Suppressor macrophage (primary cell): ENCODE results near the gene MAPK4.
A peak's percentile ranks its signal among the peaks of the same experiment; 100 is the strongest.
"Not testable (repeated sequence)": the region's sequence is repeated elsewhere in the genome, so short reads cannot be mapped to it uniquely, and the experiment has no call there.

Experiments used
- DNase-seq, 4 experiments: peaks; one replicate each; pipeline ENCODE4 v3.0.0-alpha.2; 2020 to 2022

The MAPK4 gene

GRCh38 chr18:50687491-50687890, 127.6 kb downstream of the MAPK4 start:
- DNase-seq, result no peak

DNA sequence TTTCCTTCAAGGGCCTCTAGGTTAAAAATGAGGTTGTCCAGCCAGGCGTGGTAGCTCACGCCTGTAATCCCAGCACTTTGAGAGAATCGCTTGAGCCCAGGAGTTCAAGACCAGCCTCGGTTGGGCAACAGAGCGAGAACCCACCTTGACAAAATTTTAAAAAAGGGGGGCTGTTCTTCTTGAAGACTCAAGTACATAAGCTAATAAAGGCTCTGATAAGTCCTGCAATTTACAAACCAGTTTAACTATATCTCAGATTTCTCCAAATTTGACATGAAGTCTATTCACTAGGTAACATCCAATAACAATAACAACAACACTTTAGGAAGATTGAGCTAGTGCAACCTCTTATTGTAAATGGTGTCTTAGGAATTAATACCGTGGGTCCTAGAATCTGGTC, 129.7 kb downstream of the MAPK4 start:
- no peak for DNase-seq

DNA sequence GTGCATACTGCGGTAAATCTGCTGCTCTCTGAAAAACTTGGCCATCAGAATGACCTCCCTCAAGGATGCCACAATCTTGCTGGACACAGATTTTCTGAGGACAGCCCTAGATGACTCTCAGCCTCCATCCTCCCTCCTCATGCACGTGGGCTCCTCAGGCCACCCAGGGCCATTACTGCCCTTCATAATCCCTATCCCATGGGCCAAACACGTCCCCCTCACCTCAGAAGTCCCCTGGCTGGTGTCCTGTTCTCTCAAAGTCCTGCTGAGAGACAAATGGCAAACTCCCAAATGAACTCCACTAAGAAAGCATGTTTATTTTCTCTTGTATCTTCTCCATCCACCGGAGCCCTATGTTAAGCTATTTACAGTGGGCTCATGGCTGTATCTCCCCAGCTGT, 134.3 kb downstream of the MAPK4 start:
- no peak for DNase-seq

DNA sequence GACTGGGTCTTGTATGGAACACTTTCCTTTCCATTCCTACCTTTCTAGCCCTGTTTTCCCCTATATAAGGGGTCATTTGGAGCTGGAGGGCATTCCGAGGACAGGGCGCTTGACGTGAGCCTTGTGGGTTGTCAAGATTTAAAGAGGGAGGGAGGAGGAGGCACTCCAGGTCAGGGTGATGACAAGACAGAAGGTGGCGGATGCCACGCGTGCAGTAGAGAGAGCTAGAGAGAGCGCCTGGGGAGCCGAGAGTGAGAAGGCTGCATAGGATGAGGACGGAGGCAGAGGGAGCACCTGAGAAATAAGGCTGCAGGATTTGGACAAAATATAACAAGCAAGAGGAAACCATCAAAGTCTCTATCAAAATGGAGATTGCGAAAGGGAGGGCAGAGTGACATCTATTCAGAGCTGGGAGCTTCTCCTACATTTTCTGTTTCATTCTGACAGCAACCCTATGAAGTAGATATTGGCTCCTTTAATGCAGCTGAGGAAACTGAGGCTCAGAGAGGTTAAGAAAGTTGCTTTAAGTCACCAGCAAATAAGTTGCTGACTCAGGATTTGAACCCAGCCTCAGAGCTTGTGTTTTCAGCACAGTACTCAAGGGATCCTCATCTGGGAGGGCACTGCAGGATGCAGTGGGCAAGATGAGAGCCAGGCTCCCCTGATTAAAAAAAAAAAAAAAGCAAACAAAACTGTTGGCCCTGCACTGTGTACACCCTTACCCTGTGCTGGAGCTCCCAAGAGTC, 135.7 kb downstream of the MAPK4 start:
- DNase-seq, result no peak

DNA sequence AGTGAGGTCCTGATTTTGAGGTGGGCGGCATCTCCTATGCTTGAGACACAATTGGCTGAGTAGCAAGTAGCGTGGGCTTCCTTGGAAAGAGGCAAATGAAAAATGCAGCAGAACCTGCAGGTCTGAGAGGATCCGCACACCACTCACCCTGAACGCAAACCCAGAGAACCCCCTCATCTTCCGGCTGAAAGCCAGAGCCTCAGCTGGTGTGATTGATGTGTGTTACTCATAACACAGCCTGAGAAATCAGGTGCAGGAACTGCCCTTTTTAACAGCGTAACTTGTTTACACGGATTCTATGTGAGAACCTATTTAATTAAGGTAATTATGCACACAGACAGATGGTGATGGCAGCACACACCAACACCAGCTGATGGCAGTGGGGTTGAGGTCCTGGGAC, 136.5 kb downstream of the MAPK4 start:
- no peak for DNase-seq

- no peak for DNase-seq
These were observed 137.0 kb downstream of the MAPK4 start for GRCh38 chr18:50696929-50697328.

DNA sequence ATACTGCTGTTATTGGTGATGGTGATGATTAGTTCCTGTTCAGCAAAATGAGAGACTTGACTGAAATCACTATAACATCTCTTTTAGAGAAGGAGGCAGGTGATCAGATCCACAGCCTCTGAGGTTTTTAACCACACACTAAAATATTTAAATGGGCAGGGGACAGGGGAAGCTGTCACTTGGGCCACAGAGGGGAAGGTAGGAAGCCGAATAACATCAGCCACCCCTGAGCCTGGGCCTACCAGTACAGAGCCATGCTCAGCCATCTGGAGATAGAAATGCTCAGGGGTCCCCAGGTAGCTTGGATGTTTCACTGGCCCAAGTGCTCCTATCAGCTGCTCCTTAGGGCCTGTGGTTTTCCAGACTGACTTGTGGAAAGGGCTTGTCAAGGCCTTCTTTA, 137.6 kb downstream of the MAPK4 start:
- DNase-seq, result no peak

GRCh38 chr18:50700245-50701165, 140.6 kb downstream of the MAPK4 start:
- no peak for DNase-seq

DNA sequence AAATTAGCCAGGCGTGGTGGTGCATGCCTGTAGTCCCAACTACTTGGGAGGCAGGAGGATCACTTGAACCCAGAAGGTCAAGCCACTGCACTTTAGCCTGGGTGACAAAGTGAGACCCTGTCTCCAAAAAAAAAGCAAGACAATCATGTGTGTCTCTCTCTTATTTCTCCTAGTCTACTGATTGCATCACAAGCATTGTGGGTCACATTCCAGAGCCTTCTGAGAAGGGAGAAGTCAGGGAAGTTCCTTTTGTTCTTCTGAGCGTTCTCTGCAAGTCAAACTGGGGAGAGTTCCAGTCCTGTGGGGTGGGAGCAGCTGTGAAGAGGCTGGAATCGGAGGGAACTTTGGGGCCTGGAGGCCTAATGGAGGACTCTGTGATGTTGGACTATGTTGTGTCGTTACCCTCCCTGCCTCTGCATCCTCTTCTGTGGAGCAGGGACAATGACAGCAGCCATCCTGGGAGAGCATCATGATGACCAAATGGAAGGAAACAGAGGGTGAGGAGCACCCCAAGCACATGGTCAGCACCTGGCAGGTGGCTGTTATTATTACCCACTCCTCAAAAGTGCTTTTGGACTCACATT, 144.6 kb downstream of the MAPK4 start:
- peak in 1 of 4 experiments; percentile 5 for DNase-seq

DNA sequence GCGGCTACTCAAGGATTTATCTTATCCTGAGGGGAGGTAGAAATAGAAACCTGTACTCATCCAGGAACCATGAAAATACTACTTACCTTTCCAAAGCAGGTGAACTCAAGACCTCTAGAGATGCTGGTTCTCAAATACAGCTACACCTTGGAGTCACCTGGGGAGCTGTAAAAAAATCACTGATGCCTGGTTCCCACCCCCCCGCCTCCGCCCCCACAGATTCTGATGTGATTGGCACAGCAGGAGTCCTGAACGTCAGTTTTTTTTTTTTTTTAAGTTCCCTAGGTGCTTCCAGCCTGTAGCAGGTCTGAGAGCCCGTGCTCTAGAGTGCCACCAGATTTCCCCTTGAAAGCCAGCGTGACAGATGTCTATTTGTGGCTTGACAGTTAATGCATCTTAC, 146.3 kb downstream of the MAPK4 start:
- DNase-seq, result no peak

DNA sequence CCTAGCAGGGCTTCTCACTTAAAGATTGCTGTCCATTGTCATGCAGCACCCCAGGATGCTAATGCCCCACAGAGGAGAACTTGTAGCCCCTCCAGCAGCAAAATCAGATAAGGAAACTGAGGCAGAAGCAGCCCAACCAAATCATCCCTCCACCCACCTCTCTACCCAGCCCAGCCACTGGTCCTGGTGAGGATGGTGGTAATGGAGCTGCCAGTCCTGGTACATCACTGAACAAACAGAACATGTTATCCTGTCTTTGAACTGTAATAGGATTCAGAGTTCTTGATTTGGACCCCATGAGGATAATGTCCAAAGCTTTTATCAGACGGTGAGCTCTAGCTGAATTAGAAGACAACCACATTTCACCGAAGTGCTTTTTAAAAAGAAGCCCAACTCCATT, 146.8 kb downstream of the MAPK4 start:
- no peak for DNase-seq

DNA sequence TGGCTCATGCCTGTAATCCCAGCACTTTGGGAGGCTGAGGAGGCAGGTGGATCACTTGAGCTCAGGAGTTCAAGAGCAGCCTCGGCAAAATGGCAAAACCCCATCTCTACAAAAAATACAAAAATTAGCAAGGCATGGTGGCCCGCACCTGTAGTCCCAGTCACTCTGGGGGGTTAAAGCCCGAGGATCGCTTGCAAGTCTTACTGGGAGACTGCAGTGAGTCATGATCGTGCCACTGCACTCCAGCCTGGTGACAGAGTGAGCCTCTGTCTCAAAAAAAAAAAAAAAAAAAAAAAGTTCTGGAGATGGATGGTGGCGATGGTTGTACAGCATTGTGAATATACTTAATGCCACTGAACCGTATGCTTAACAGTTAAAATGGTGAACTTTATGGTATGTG, 147.4 kb downstream of the MAPK4 start:
- DNase-seq, result not testable (repeated sequence)

- no peak for DNase-seq
These were observed 148.1 kb downstream of the MAPK4 start for GRCh38 chr18:50707855-50708469.

- no peak for DNase-seq
These were observed 149.3 kb downstream of the MAPK4 start for GRCh38 chr18:50709193-50709592.

- DNase-seq, result no peak
These were observed 151.5 kb downstream of the MAPK4 start for GRCh38 chr18:50711386-50711785.

- no peak for DNase-seq
These were observed 156.0 kb downstream of the MAPK4 start for GRCh38 chr18:50715919-50716318.

GRCh38 chr18:50716902-50717301, 157.0 kb downstream of the MAPK4 start:
- DNase-seq, result no peak

- DNase-seq, result no peak
These were observed 157.7 kb downstream of the MAPK4 start for GRCh38 chr18:50717563-50717962.

- no peak for DNase-seq
These were observed 159.8 kb downstream of the MAPK4 start for GRCh38 chr18:50719471-50720324.

DNA sequence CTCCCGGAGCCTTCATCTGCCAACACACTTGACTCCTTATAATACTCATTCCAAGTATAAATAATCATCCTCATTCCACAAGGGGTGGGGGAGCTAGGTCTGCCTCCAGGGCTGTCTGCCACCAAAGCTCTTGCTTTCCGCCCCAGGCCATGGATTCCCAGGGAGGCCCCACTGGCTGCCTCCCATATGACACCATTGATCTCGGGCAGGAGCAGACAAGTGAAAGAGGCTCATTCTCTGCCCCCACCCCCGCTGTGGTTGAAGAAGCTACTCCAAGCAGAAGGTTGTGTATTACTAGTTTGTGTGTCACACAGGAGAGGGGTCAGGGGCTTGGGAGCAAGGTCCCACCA, 160.4 kb downstream of the MAPK4 start:
- DNase-seq, result no peak

- no peak for DNase-seq
These were observed 161.1 kb downstream of the MAPK4 start for GRCh38 chr18:50721006-50721405.

DNA sequence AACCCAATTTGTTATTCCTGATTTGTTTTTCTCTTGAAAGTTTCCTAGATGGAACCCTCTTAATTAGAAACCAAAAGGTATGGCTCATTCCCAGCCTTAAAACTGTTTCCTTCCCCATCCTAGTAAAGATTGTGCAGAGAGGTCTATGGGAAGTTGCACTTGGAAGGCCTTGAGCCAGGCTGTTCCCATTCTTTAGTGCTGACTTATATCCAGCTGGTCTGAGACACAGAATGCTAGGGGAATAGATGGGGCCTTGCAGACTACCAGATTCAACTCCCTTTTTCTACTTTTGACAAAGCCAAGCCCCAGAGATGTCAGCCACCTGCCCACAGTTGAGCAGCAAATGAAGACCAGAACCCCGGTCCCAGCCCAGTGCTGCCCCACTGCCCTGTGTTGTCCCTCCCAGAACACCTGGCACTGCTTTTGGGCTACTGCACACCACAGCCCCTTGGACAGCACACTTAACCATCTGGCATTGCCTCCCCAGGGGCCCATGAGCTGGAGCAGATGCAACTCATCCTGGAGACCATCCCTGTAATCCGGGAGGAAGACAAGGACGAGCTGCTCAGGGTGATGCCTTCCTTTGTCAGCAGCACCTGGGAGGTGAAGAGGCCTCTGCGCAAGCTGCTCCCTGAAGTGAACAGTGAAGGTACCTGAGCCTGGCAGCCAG, 161.7 kb downstream of the MAPK4 start:
- DNase-seq, result no peak
